ENCODE results near the gene FAM72A.
"Not testable (repeated sequence)": the region's sequence is repeated elsewhere in the genome, so short reads cannot be mapped to it uniquely, and the experiment has no call there.

Gene FAM72A

DNA sequence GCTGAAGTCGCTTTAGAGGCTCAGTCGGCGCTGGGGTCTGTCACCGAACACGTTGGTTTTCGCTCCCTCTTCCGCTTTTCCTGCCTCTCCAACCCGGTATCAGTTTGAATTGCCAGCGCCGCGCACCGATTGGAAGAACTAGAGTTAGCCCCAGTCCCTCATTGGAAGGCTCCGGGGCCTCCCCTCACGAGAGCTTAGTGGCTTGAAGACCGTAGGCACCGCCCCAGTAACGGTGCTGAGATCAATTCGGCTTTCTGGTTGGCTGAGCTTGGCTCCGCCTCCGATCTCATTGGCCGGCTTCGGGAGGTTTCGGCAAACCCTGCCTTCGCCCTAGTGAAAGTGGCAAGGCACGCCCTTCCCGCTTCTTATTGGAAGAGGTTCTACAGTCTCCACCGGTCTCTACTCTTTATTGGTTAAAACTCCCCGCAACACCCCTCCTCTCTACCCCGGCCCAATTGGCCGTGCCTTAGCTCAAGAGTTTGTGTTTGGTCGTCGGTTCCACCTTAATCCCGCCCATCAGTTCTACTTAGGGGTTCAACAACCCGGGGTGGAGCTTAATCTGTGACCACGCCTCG lies at the start of gene FAM72A:
TSS of gene FAM72A (minus strand) at position 51 of the 575 bp plus-strand sequence. CDS start 814 bp downstream, outside the sequence.
- peak; percentile 91 for DNase-seq

DNA sequence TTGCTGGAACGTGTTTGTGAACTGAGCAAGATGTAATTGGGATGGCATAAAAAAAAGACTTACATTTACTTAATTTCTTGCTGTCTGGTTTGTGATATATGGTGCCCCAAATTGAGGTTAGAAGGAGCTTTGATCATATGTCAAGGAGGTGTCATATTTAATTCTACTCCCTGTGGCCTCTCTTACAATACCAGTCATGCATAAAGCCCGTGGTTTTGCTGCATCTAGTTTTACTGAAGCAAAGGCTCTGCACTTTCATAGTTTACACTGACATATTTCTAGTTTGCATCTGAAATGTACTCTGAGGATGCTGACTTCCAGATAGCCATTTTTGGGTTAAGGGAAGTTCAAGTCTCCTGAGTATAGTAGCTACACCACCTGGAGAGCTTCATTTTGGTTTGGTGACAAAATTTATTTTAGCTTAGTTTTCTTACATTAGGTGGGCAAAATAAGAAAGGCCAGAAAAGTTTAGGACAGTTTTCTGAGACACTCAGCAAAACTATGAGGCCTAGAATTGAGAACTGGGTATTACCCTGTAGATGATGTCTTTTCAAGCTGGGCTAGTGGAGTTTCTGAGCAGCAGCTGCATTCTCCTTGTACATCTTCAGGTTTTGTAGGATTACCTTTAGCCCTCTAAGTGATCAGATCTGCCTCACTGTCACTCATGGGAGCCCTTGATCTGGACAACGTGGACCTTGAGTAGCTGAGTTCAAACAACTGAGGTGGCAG lies 48.5 kb upstream of the FAM72A start:
- not testable (repeated sequence) for DNase-seq

DNA sequence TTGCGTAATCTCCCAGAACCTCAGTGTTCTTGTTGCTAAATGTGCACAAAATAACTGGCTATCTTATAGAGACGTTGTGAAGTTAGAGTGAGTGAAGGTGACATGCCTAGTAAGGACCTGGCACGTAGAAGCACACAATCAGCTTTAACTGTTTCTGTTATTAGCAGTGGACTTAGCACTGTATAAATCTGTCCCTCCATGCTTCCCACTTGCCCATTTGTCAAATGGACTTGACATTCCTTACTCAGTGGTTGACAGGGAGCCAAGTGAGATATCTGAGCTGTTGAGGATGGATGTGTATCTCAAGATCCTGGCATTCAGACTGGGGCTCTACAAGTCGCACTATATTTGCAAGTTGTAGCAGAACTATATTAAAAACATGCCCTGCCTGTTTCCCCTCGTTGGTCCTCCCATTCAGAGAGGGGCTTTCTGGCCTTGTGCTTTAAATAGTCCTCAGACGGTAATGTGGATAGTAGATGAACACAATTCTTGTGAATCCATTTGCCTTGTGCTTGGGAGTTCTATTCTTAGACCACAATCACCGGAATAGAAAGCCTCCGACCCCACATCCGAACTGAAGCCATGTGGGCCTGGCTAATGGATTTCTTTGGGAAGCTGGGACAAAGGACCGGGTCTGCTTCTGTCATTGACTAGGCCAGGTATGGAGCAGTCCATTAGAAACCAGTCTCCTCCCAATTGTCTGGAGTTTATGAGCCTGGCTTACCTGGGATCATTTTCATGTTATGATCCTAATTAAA lies 43.7 kb upstream of the FAM72A start:
- DNase-seq, result not testable (repeated sequence)

DNA sequence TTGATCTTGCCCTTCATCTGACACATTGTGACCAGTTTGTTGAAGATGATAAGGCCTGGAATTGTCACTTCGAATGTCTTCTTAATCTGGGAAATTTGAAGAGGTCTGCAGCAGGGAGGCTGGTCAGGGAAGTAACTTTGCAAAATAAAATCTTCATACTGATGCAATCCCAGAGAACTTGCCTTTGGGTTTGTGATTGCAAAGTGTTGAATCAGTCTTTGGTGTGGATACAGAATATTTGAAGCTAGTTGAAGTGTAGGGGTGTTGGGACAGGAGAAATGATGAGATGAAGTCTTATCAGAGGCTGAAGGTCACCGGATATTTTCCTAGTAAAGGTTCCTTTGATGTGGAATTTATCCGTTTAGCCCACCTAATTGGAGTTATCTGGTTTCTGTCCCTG lies 42.8 kb upstream of the FAM72A start:
- DNase-seq, result not testable (repeated sequence)

DNA sequence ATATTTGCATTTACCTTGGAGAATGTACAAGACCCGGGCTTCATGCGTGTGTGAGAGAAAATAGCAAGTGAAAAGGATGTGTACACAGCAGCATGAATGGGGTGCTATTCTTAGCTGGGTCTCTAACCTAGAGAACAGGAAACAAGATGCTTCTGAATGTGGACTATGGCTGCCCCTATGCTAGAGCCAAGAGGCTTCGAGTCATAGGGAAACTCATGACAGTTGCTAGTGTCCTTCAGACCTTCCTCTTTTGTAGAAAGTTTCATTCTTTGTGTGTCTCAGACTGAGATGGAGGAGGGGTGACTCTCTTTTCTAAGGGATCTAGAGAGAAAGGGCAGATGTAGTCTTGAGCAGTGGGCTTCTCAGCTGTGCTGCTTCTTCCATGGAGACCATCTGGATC lies 40.7 kb upstream of the FAM72A start:
- not testable (repeated sequence) for DNase-seq

DNA sequence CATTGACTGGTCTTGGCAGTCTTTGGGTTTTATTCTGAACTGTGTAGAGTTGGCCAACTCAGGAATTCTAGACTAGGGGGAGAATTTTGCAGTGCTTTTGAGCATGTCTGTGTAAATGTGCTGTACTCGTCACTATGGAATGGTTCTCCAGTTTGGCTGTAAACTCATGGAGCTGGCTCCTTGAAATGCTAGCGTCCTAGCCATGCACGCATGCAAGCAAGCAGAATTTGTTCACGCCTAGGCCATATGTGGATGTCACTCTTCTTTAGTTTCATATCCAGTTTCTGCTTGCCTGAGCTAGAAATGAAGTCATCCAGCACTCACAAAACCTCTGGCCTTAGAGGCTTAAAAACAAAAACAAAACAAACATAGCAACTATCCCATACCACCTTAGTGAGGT lies 37.6 kb upstream of the FAM72A start:
- not testable (repeated sequence) for DNase-seq

DNA sequence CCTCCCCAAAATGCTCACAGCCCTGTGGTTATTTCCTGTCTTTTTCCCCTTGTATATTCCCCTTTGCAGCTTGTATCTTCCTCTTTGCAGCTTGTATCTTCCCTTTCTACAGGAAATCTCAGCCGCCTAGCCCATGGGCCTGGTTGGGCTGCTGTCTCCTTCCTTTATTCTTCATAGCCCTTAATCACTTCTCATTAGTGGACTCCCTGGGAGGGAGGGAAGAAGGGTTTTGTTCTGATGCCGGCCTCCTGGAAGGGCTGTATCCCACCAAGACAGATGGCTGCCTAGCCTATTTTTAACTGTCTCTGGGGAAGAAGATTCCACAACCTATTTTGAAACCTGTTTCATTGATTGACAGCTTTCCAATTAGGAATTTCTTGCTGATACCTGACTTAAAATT lies 32.6 kb upstream of the FAM72A start:
- not testable (repeated sequence) for DNase-seq

DNA sequence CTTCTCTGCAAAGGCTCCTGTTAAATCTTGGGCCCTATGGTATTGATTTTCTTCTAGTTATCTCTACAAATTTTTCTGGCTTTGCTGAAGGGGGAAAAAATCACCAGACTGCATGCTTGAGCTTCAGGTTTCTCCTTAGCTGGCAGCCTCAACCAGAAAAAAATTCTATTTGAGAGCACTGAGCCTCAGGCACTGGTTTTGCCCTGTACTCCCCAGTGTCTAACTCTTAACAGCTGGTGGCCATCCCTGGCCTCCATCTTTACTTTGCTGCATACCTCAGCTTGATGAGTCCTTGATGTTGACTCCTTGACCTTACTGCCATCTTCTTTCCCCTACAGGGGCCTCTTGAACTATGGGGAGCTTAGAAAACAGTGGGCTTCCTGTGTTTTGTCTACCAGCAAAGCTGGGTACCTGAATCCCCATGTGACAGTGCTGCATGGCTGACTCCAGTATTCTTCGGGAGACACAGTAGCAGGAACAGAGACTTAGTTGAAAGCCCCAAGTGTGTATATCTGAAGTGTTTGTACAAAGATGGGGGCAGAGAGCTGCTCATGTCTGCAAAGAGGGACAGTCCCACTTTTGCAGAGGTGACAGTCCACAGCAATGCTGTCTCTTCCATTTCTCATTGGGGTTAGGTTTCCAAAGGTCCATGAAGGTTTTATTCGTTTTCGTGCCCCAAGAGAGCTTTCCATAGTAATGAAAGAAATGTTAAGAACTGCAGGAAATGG lies 31.7 kb upstream of the FAM72A start:
- not testable (repeated sequence) for DNase-seq

DNA sequence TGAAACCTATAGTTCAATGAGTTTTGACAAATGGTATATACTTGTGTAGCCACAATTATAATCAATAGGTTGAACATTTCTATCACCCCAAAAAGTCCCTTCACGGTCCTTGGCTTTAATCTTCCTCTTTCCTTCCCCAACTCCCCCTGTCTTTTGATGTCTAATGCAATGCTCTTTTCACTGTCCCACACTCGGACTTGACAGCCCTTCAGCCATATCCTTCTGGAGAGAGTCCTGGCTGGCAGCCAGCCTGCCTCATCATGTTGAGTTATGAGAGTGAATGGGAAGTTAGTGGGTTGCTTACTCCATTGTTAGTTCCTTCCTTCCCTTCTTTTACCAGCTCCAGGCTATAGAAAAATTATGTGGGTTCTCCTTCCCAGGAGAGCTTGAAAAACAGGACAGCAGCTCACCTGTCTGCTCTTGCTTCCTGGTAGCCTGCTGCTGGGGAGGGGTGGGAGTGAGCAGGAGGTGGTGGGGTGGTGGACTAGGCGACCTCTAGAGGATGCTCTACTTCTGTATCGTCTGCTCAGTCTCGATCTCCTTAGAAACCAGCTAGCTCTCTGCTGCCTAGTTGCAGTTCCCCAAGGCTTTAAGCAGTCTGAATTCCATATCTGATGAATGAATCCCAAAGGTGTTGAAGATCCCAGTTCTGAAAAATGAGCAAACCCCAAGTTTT lies 30.5 kb upstream of the FAM72A start:
- DNase-seq, result not testable (repeated sequence)

DNA sequence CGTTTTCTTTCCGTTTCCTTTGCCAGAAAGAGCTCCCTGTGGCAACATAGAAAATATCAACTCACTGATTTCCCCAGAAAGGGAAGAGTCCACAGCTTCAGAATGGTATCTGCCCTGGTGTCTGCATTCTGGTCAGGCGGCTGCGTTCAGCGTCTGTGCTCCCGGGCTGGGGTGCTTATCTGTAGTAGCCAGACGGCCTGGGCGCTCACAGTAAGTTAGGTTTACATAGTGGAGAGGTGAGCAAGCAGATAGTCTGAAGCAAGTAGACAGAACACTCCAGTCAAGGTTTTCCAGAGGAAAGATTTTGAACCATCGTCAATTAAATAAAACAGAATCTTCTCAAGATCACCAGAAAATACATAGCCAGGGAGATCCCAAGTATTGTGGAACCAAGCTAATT lies 29.4 kb upstream of the FAM72A start:
- DNase-seq, result not testable (repeated sequence)

DNA sequence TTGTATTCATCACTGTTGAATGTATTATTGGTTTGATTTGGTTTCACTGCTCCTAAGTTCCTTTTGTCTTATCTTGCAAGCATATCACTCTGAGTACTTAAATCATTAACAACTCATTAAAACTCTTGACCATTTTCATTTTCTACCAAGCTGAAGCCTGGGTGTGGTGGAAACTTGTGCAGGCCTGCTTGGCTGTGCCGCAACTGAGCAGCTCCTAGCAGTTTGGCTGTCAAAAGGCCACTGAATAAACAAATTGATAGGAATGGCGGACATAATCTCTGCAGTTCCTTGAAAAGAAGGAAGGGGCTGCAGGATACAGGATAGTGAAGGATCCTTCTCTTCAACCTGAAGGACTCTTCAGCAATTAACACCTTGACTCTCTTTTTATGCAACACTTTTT lies 26.6 kb upstream of the FAM72A start:
- DNase-seq, result not testable (repeated sequence)

DNA sequence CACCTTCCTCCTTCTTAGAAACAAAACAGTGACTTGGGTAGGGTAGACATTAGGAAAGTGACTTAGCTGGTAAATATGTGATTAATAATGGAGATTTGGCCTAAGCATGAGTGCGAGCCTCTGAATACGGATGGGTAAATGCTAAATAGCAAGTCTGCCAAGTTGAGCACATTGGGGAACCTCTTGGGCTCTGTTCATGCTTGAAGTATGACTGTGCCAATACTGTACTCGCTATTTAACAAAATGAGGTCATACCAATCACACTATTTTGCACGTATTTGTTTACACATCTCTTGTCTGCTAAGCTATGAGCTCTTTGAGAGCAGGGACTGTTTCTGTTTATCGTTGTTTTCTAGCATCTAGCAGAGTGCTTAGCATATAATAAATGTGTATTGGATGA lies 24.2 kb upstream of the FAM72A start:
- DNase-seq, result not testable (repeated sequence)

DNA sequence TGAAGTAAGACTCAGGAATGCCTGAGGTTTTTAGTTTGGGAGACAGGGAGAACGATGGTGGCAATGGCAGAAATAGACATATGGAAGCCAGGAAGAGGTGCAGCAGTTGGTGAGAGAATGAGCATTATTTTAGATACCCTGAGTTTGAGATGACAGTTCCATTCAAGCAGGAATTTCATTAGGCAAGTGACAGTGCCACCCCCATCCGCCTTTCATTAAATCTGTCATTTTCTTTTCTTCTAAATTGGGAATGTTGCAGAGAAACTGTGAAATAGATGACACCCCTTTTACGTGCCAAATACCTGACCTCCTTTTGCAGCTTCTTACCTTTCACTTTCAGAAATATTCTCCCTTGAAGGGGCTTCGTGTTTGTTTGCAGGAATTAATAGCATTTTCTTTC lies 22.7 kb upstream of the FAM72A start:
- DNase-seq, result not testable (repeated sequence)

DNA sequence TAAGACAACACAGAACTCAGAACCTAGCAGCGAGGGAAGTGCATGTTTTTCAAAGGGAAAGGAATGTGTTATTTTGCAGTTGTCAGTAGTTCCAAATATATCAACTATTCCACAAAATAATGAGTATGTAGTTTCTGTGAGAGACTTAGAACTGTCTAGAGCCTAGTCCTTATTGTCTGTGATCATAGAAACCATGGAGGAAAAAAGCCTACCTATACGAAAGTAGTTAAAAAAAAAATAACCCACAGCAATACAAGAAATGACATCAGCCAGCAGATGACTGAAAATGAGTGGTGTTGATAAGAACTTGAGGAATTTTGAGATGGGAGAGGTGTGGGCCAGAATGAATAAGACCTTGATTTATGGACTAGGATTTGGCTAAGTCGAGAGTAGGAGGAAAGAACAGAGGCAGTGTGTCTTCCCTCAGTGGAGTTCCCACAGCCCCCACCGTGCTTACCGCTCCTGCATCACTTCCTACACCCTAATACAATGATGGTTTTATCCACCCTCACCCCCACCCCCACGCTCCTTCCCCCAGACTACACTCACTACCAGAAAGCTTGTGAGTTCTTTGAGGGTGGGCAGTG lies 21.6 kb upstream of the FAM72A start:
- DNase-seq, result not testable (repeated sequence)

DNA sequence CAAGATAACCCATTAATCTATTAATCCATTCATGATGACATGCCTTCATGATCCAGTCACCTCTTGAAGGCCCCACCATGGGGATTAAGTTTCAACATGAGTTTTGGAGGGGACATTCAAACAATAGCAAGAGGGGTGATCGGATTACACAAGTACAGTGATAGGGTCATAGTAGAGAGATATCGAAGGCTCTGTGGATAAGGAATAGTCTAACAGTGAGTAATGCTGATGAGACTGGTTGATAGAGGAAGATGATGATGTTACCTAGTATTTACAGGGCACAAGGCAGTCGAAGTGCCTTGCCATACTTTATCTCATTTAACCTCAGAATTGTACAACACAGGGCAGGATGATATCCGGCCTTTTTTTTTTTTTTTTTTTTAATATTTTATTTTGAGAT lies 18.9 kb upstream of the FAM72A start:
- not testable (repeated sequence) for DNase-seq

DNA sequence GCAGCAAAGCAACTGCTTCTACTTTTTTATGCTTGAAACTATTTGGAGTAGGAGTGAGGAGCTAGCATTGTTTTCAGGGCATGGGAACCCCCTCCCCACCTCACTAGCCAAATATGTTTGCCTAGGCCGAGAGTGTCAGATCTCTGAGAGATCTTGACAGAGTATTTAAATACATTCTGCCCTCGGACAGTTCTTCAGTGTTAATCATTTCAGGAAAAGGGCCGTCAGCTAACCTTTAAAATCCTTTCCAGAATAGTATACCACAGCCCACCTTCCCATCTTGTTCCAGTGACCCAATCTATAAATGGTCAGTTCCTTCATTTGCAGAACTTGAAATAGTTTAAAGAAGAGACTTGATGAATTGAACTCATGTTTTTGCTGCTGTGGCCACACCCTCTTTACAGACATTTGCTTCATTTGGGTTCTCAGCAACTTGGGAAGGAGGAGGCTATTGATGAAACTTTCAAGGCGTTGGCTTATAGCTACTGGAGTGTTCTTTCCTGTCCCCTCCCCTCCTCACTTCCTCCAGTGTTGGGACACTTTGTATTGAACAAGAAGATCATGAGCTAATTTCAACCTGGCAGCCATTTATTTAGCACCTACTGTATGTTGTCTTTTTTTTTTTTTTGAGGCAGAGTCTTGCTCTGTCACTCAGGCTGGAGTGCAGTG lies 17.8 kb upstream of the FAM72A start:
- not testable (repeated sequence) for DNase-seq

DNA sequence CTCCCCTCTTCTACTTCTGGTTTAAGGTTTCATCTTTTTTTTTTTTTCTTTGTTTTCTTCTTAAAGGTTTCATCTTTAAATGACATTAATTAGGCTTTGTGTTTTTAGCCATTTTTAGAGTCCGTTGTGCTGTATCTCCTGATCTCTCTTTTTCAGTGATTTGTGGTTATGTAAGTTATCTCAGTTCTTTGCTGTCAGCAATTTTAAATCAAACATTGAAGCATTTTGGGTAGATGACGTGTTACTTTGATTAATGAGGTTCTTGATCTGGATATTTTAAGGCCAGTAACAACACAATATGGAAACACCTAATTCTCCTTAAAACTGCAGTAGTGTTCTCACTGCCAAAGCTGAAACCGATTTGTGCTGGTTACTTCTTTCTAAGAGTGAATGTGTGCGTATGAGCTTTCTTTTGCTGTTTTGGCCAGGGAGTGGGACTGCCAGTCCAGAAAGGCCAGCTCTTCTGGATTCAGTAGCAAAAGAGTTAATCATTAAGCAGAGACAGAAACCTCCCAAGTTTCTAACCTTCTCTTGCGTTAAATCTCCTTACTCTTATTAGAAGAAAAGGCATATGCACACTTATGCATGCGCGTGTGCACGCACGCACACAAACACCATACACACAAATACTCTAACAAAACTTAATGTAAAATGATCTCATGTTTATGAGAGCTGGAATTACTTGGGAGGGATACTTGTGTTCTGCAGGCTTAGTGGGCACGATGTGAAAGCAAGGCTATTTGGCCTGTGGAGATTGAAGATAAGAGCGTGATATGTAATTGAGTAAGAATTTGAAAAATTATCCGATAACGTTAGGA lies 17.1 kb upstream of the FAM72A start:
- DNase-seq, result not testable (repeated sequence)

DNA sequence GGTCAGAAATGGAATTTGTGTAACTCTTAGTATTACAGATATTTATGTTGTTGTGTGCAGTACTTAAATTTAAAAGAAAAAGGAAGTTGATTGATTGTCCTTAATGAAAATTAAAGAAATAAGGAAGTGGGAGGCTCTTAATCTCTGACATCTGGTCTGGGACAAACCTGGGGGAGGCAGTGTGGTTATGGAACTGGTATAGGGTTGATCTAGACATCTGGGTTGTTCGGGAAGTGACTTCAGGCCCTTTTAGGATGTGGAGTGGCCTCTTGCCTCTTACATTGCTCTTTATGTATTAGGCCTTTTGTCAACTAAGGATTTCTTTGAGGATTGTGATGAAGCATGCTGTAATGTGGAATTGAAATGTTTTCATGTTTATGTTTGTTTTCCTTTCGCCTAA lies 16.1 kb upstream of the FAM72A start:
- DNase-seq, result not testable (repeated sequence)

DNA sequence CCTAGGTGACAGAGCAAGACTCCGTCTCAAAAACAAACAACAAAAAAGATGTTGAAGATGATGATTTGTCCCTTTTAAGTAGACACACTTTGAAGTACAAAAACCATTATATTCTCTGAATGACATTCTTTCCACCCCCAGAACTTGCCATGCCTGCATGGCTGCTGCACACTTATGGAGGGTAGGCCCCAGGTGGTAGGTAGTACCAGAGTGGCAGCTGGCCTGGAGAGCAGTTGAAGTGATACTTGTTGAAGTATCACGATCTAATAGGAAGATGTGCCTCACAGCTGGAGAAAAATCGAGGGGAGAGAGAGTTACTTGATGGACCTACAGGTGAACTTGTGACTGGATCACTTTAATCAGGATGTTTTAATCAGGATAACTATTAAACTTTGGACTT lies 15.6 kb upstream of the FAM72A start:
- DNase-seq, result not testable (repeated sequence)

DNA sequence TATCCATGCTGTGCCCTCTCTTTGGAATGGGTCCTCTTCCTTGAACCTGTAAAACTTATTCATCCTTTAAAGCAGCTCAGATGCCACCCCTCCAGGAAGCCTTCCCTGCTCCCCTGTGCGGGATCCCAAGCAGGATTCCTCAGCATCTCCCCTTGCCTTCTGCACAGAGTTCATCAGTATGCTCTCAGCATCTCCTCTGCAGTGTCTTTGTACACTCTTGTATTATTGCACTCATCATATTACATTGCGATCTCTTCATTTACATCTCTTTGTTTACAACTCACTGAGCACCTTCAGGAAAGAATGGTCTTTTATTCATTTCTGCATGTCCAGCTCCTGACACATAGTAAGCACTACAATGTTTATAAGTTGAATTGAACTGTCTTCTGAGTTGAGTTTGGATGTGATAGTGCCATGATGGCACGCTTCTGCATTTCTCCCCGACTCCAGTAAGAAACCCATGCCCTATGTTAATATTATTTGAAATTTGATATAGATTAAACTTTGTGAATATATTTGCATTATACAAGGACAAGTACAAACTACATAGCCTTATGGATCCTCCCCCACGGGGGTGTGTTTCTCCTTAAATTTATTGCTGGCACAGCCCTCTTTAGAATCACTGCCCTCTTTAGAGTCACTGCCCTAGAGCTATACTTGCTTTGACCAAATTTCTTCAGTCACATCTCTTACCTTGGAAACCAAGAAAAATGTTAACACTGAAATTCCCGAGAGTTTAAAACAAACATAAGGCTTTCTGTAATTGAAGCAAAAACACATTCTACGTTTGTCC lies 13.2 kb upstream of the FAM72A start:
- DNase-seq, result not testable (repeated sequence)

All from activated T-cell treated with anti-CD3 and anti-CD28 coated beads for 4 hours (primary cell).